OCI-LY3 (cell line): ENCODE results near the gene MT1HL1.
A peak's percentile ranks its signal among the peaks of the same experiment; 100 is the strongest.

Source experiments
- H2AFZ ChIP-seq: fragments of 200-600, 300-600 bp; shearing (Covaris generic); 2 replicates; pipeline ENCODE4 v1.6.0; 2014; ENCODE audit warnings: antibody characterized with exemption, low read depth, low read length
- H3K27ac ChIP-seq: fragments of 200-600, 300-600 bp; sonication (generic); 2 replicates; pipeline ENCODE4 v1.5.1; 2014; ENCODE audit warnings: mild to moderate bottlenecking, low read length, moderate library complexity, mixed read lengths
- H3K27me3 ChIP-seq: fragments of 200-600, 300-600 bp; sonication (generic); 2 replicates; pipeline ENCODE4 v1.6.1; 2014; ENCODE audit warnings: low read depth, low read length, mixed read lengths
- H3K36me3 ChIP-seq: fragments of 200-600, 300-600 bp; sonication (generic); replicated peaks from 2 replicates; pipeline ENCODE3; 2014; ENCODE audit warnings: low read depth, low read length, mixed read lengths
- H3K4me1 ChIP-seq: fragments of 300-600, 200-600 bp; sonication (generic); 2 replicates; pipeline ENCODE4 v1.6.1; 2014; ENCODE audit warnings: low read length, mixed read lengths
- H3K4me2 ChIP-seq: fragments of 200-600, 300-600 bp; sonication (generic); 2 replicates; pipeline ENCODE4 v1.6.1; 2014; ENCODE audit warnings: low read length, mixed read lengths
- H3K4me3 ChIP-seq: fragments of 300-600, 200-600 bp; sonication (generic); 2 replicates; pipeline ENCODE4 v1.5.1; 2014; ENCODE audit warnings: antibody characterized with exemption, mild to moderate bottlenecking, low read length, moderate library complexity
- H3K79me2 ChIP-seq: fragments of 300-600, 200-600 bp; shearing (Covaris generic); 2 replicates; pipeline ENCODE4 v1.6.1; 2014; ENCODE audit warnings: mild to moderate bottlenecking, low read length, mixed read lengths
- H3K9ac ChIP-seq: fragments of 300-600, 200-600 bp; shearing (Covaris generic); 2 replicates; pipeline ENCODE4 v1.6.0; 2014; ENCODE audit warnings: mild to moderate bottlenecking, low read length, moderate library complexity
- H3K9me3 ChIP-seq: fragments of 200-600, 300-600 bp; shearing (Covaris generic); 2 replicates; pipeline ENCODE4 v1.6.1; 2014; ENCODE audit warnings: low read length, mixed read lengths; ENCODE audit not compliant: insufficient read depth
- H4K20me1 ChIP-seq: fragments of 200-600, 300-600 bp; sonication (generic); 2 replicates; pipeline ENCODE4 v1.6.1; 2016; ENCODE audit warnings: low read length, mixed read lengths; ENCODE audit not compliant: insufficient read depth
- EZH2phosphoT487 ChIP-seq: fragments of 200-600 bp; shearing (Covaris generic); IDR thresholded peaks from 2 replicates; pipeline ENCODE4 v1.6.1; 2018; ENCODE audit warnings: antibody characterized with exemption, mixed run types, low read depth
- TF ChIP-seq, protein P1 (sequence below): fragments of 200-600, 300-600 bp; sonication (generic); IDR thresholded peaks from 2 replicates; pipeline ENCODE4 v1.5.1; 2014; ENCODE audit warnings: antibody characterized with exemption, low read length, low read depth

The MT1HL1 gene

DNA sequence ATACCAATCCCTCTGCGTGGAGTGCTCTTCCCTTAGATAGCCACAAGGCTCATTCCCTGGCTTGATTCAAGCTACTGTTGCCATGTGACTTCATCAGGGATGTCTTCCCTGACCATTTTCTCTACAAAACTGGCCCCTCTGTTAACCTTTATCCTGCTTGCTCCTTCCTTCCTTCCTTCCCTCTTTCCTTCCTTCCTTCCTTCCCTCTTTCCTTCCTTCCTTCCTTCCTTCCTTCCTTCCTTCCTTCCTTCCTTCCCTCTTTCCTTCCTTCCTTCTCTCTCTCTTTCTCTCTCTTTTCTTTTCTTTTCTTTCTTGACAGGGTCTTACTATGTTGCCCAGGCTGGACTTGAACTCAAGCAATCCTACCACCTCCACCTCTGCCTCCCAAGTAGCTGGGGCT lies 31.5 kb upstream of the MT1HL1 start:
- no peak overlapping the region for H3K4me3 ChIP-seq
- H3K4me2 ChIP-seq = no peak overlapping the region
- no peaks in the 10 kb centered on the region for H4K20me1 ChIP-seq
- no peak overlapping the region for H3K27ac ChIP-seq
- H3K4me1 ChIP-seq = peaks cover 12% of the 10 kb centered on the region
- H3K79me2 ChIP-seq = no peaks in the 10 kb centered on the region
- H2AFZ ChIP-seq = no peak overlapping the region
- no peaks in the 10 kb centered on the region for H3K36me3 ChIP-seq
- no peak overlapping the region for H3K9ac ChIP-seq
- peaks cover 39% of the 10 kb centered on the region for H3K27me3 ChIP-seq
- no peaks in the 10 kb centered on the region for H3K9me3 ChIP-seq
- no peak for TF ChIP-seq EZH2phosphoT487
- TF ChIP-seq, protein P1, sequence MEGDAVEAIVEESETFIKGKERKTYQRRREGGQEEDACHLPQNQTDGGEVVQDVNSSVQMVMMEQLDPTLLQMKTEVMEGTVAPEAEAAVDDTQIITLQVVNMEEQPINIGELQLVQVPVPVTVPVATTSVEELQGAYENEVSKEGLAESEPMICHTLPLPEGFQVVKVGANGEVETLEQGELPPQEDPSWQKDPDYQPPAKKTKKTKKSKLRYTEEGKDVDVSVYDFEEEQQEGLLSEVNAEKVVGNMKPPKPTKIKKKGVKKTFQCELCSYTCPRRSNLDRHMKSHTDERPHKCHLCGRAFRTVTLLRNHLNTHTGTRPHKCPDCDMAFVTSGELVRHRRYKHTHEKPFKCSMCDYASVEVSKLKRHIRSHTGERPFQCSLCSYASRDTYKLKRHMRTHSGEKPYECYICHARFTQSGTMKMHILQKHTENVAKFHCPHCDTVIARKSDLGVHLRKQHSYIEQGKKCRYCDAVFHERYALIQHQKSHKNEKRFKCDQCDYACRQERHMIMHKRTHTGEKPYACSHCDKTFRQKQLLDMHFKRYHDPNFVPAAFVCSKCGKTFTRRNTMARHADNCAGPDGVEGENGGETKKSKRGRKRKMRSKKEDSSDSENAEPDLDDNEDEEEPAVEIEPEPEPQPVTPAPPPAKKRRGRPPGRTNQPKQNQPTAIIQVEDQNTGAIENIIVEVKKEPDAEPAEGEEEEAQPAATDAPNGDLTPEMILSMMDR = no peak

DNA sequence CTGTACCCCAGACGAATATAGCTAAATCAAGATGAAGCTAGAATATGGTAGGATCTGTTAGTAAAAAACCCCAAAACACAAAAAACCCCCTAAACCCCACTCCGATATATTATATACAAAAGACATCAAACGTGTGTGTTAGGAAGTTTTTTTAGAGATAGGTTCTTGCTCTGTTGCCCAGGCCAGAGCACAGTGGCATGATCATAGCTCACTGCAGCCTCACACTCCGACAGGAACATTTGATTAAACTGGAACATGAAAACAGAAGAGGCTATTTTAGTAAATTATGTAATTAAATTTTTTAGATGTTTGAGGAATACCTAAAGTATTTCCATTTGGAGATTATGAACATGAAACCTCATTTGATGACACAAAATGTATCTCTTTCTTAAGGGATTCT lies 29.6 kb upstream of the MT1HL1 start:
- no peak overlapping the region for H3K4me3 ChIP-seq
- no peaks in the 10 kb centered on the region for H3K79me2 ChIP-seq
- no peaks in the 10 kb centered on the region for H3K36me3 ChIP-seq
- TF ChIP-seq EZH2phosphoT487 = no peak
- TF ChIP-seq, protein P1 = no peak
- H3K27ac ChIP-seq = no peak overlapping the region
- no peak overlapping the region for H3K4me2 ChIP-seq
- H3K9ac ChIP-seq = no peak overlapping the region
- H4K20me1 ChIP-seq = no peaks in the 10 kb centered on the region
- H2AFZ ChIP-seq = no peak overlapping the region
- H3K9me3 ChIP-seq = no peaks in the 10 kb centered on the region
- H3K4me1 ChIP-seq = peaks cover 12% of the 10 kb centered on the region
- peaks cover 35% of the 10 kb centered on the region for H3K27me3 ChIP-seq

DNA sequence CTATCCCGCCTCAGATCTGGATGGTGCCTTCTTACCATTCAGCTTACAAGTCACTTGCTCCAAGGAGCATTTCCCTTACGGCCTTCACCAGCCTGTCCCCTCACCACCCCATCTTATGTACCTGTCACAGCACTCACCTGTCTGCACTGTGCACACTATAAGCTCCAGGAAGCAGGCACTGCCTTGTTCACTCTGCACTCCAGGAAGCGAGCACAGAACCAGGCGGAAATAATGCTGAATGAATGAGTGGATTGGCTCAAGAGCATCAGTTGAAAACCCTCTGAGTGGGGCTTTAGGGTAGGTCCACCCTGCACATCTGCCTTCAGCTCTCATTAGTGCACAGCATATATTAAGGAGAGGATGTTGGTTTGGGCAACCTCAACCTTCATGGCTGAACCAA lies 28.8 kb upstream of the MT1HL1 start:
- Histone ChIP-seq H3K79me2 (no peaks in the 10 kb centered on the region), H3K4me3 (no peak overlapping the region), H2AFZ (no peak overlapping the region), H3K4me1 (peaks cover 12% of the 10 kb centered on the region), H3K4me2 (no peak overlapping the region), H3K36me3 (no peaks in the 10 kb centered on the region), H3K27me3 (peaks cover 39% of the 10 kb centered on the region), H3K9me3 (no peaks in the 10 kb centered on the region), H3K9ac (no peak overlapping the region), H3K27ac (no peak overlapping the region), H4K20me1 (no peaks in the 10 kb centered on the region)
- TF ChIP-seq EZH2phosphoT487 = no peak
- TF ChIP-seq, protein P1 = no peak

DNA sequence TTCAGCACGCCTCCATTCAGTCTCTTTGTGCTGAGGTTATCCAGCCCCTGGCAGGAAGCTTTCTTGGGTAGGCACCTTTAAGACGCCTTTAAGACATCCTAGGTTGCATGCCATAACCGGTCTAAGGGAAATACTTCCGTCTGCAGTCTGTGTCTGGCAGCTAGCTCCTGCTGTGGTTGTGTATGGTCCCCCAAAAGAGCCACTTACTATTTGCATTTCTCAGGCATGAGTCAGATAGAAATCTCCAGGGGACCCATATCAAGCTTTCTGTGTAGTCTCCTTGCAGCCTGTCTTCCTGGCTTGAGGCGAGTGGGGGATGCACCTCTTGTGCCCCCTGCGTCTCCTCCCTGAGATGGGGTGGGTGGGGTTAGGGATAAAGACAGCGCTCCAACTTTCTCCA lies 27.8 kb upstream of the MT1HL1 start:
- Histone ChIP-seq H3K27ac (no peak overlapping the region), H3K36me3 (no peaks in the 10 kb centered on the region), H3K4me2 (peak overlapping the region; percentile 41), H3K4me3 (0 out of 2 replicates have a peak overlapping the region, but pooled peaks have one; percentile 12), H3K4me1 (peaks cover 12% of the 10 kb centered on the region), H4K20me1 (no peaks in the 10 kb centered on the region), H3K27me3 (peaks cover 39% of the 10 kb centered on the region), H3K9ac (no peak overlapping the region), H2AFZ (no peak overlapping the region), H3K79me2 (no peaks in the 10 kb centered on the region), H3K9me3 (no peaks in the 10 kb centered on the region)
- TF ChIP-seq, protein P1 = no peak
- no peak for TF ChIP-seq EZH2phosphoT487
